ENCODE measurements around the gene VSIG10L.

VSIG10L gene

DNA sequence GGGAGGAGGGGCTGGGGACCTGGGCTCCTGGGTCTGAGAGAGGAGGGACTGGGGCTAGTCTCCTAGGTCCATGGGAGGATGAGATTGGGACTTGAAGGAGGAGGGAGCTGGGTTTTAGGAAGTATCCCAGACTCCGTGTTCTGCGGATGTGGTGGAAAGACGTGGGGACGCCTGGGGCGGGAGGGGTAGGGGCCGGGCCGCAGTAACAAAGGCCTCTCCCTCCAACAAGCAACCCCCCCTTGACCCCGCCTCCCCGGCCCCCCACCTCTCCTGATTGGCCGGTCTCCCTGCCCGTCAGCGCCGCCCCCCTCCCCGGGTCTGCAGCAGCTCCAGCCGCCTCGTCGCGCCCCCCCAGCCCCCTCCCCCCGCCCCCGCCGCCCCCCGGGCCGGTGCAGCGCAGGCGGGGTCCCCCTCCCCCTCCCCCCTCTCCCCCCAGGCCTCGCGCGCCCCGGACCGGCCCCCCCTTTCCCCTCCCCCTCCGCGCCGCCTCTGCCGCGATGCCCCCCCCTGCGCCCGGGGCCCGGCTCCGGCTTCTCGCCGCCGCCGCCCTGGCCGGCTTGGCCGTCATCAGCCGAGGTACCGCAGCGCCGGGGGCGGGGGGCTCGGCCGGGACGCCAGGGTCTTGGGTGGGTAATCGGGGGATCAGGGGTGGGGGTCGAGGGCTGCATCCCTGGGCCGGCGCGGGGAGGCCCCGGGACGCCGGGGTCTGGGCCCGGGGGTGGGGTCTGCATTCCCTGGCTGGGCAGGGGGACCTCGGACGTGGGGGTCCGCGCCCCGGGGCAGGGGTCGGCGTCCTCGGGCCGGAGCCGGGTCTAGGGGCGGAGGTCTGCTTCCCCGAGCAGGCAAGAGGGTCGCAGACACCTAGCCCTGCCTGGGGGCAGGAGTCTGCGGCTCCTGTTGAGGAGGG, 30.3 kb downstream of the VSIG10L start, which contains the start of gene IGLON5:
Gene IGLON5 (plus strand): TSS at position 294 of the 907 bp plus-strand sequence. CDS start 204 bp downstream, at position 498.
- no peaks in the 10 kb centered on the region for H3K79me2 ChIP-seq (ENCODE audit: control insufficient read depth, insufficient read depth, low read length)

DNA sequence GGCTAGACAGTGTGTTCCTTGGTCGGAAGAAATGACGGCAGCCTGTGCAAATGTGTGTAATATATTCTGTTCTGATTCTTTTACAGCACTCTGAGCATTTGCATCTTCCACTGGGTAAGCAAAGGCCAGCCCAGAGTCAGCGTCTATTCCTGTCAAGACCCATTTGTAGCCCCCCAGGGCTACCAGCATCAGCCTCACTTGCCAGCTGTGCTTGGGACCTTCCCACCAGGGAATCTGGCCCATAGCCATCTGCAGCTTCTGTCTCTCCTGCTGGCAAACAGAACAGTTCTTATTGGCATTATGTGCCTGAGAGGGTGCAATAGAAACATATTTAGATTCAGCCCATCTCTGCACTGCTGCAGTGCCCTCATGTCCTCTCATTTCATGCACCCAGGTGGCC, 36.5 kb downstream of the VSIG10L start:
- H3K56ac ChIP-seq (ENCODE audit: low read length): no peak overlapping the region
- H3K79me1 ChIP-seq (ENCODE audit: low read length): no peaks in the 10 kb centered on the region
- no peak overlapping the region for H3K4me3 ChIP-seq (ENCODE audit: low read length)
- no peak overlapping the region for H3K18ac ChIP-seq (ENCODE audit: low read length)
- no peak overlapping the region for H2BK120ac ChIP-seq (ENCODE audit: low read depth, low read length)
- H4K8ac ChIP-seq (ENCODE audit: low read depth, low read length): no peak overlapping the region
- H3K4ac ChIP-seq (ENCODE audit: low read depth, low read length): no peak overlapping the region
- H3K27ac ChIP-seq (ENCODE audit: low read depth, low read length): no peak overlapping the region
- H2AK5ac ChIP-seq (ENCODE audit: low read length): no peak overlapping the region
- H3K79me2 ChIP-seq (ENCODE audit: control insufficient read depth, insufficient read depth, low read length): no peaks in the 10 kb centered on the region
- no peaks in the 10 kb centered on the region for H3K4me1 ChIP-seq (ENCODE audit: control insufficient read depth, low read depth, low read length)
- no peak overlapping the region for H3K4me2 ChIP-seq (ENCODE audit: low read length)
- no peak for DNase-seq
- no peak overlapping the region for H3K23ac ChIP-seq (ENCODE audit: low read length)
- no peak overlapping the region for H2BK5ac ChIP-seq (ENCODE audit: low read length)
- no peak overlapping the region for H4K5ac ChIP-seq (ENCODE audit: low read length)
- no peaks in the 10 kb centered on the region for H3K27me3 ChIP-seq (ENCODE audit: insufficient read depth, low read length, poor library complexity)
- no peak overlapping the region for H2BK15ac ChIP-seq (replicated peaks; ENCODE audit: low read depth)
- H3K36me3 ChIP-seq (ENCODE audit: control insufficient read depth, insufficient read depth, low read length): no peaks in the 10 kb centered on the region
- H3K9ac ChIP-seq (ENCODE audit: low read length): no peak overlapping the region
- WGBS (ENCODE audit: extremely low coverage, insufficient coverage, low lambda C conversion rate): no CpG with 5 or more reads among the region's 3 CpGs

More for the DNA sequence above, 30.3 kb downstream of the VSIG10L start, which contains the start of gene IGLON5:
- H3K27me3 ChIP-seq (ENCODE audit: insufficient read depth, low read length, poor library complexity): no peaks in the 10 kb centered on the region
- H3K4me1 ChIP-seq (ENCODE audit: control insufficient read depth, low read depth, low read length): no peaks in the 10 kb centered on the region
- H3K4me2 ChIP-seq (ENCODE audit: low read length): peak within 1 kb of the TSS; percentile 54
- H3K18ac ChIP-seq (ENCODE audit: low read length): peak within 1 kb of the TSS; percentile 97
- no peak within 1 kb of the TSS for H2AK5ac ChIP-seq (ENCODE audit: low read length)
- no peaks in the 10 kb centered on the region for H3K36me3 ChIP-seq (ENCODE audit: control insufficient read depth, insufficient read depth, low read length)
- H4K5ac ChIP-seq (ENCODE audit: low read length): no peak within 1 kb of the TSS
- no peak within 1 kb of the TSS for H3K27ac ChIP-seq (ENCODE audit: low read depth, low read length)
- H3K4me3 ChIP-seq (ENCODE audit: low read length): peak within 1 kb of the TSS; percentile 28
- no peak within 1 kb of the TSS for H3K4ac ChIP-seq (ENCODE audit: low read depth, low read length)
- H2BK15ac ChIP-seq (replicated peaks; ENCODE audit: low read depth): no peak within 1 kb of the TSS
- peak within 1 kb of the TSS; percentile 69 for H3K9ac ChIP-seq (ENCODE audit: low read length)
- no peak within 1 kb of the TSS for H2BK5ac ChIP-seq (ENCODE audit: low read length)
- peak within 1 kb of the TSS; percentile 84 for H3K56ac ChIP-seq (ENCODE audit: low read length)
- H3K79me1 ChIP-seq (ENCODE audit: low read length): no peaks in the 10 kb centered on the region
- H2BK120ac ChIP-seq (ENCODE audit: low read depth, low read length): no peak within 1 kb of the TSS
- H3K23ac ChIP-seq (ENCODE audit: low read length): no peak within 1 kb of the TSS
- peak; percentile 78 for DNase-seq
- no peak within 1 kb of the TSS for H4K8ac ChIP-seq (ENCODE audit: low read depth, low read length)
- WGBS (ENCODE audit: extremely low coverage, insufficient coverage, low lambda C conversion rate): no CpG with 5 or more reads among the region's 76 CpGs

DNA sequence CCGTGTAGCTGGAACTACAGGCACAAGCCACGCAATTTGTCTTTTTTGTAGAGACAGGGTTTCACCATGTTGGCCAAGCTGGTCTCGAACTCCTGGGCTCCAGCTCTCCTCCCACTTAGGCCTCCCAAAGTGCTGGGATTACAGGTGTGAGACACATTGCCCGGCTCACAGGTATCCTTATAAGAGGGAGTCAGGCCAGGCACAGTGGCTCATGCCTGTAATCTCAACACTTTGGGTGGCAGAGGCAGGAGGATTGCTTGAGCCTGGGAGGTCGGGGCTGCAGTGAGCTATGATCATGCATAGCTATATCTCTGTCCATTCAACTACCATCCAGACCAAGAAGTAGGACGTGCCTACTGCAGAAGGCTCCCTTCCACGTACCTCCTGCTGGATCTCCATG, 40.7 kb downstream of the VSIG10L start:
- Histone ChIP-seq H3K23ac (ENCODE audit: low read length) (no peak overlapping the region), H2AK5ac (ENCODE audit: low read length) (no peak overlapping the region), H3K4me3 (ENCODE audit: low read length) (no peak overlapping the region), H3K18ac (ENCODE audit: low read length) (no peak overlapping the region), H2BK120ac (ENCODE audit: low read depth, low read length) (no peak overlapping the region), H2BK15ac (replicated peaks; ENCODE audit: low read depth) (no peak overlapping the region), H3K79me2 (ENCODE audit: control insufficient read depth, insufficient read depth, low read length) (no peaks in the 10 kb centered on the region), H2BK5ac (ENCODE audit: low read length) (no peak overlapping the region), H4K5ac (ENCODE audit: low read length) (no peak overlapping the region), H3K4me1 (ENCODE audit: control insufficient read depth, low read depth, low read length) (no peaks in the 10 kb centered on the region), H3K56ac (ENCODE audit: low read length) (no peak overlapping the region), H3K36me3 (ENCODE audit: control insufficient read depth, insufficient read depth, low read length) (no peaks in the 10 kb centered on the region), H3K9ac (ENCODE audit: low read length) (no peak overlapping the region), H3K4me2 (ENCODE audit: low read length) (no peak overlapping the region), H3K4ac (ENCODE audit: low read depth, low read length) (no peak overlapping the region), H4K8ac (ENCODE audit: low read depth, low read length) (no peak overlapping the region), H3K27ac (ENCODE audit: low read depth, low read length) (no peak overlapping the region), H3K27me3 (ENCODE audit: insufficient read depth, low read length, poor library complexity) (no peaks in the 10 kb centered on the region), H3K79me1 (ENCODE audit: low read length) (no peaks in the 10 kb centered on the region)
- DNase-seq: no peak
- WGBS (ENCODE audit: extremely low coverage, insufficient coverage, low lambda C conversion rate): no CpG with 5 or more reads among the region's 7 CpGs

DNA sequence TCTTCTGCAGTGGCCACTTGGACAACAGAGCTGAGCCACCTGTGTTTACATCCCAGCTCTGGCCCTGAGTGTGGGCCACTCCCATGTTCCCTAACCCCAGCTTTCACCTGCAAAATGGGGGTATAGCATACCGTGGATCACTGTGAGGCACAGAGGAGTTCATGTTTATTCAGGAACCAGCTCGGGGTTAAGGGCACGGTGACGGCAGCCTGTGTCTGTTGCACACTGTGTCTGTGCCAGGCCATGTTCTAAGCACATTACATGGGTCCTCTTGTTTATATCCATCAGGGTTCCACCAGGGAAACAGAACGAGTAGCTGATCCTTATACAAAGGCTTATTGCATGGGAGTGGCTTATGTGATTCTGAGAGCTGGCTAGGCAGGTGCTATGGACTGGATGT, 44.5 kb downstream of the VSIG10L start:
- no peak overlapping the region for H3K9ac ChIP-seq (ENCODE audit: low read length)
- H2BK5ac ChIP-seq (ENCODE audit: low read length): no peak overlapping the region
- no peak overlapping the region for H4K8ac ChIP-seq (ENCODE audit: low read depth, low read length)
- H3K79me2 ChIP-seq (ENCODE audit: control insufficient read depth, insufficient read depth, low read length): no peaks in the 10 kb centered on the region
- no peak overlapping the region for H2AK5ac ChIP-seq (ENCODE audit: low read length)
- no peak overlapping the region for H3K4me2 ChIP-seq (ENCODE audit: low read length)
- H3K23ac ChIP-seq (ENCODE audit: low read length): no peak overlapping the region
- DNase-seq: no peak
- H3K4me3 ChIP-seq (ENCODE audit: low read length): no peak overlapping the region
- H2BK15ac ChIP-seq (replicated peaks; ENCODE audit: low read depth): no peak overlapping the region
- no peak overlapping the region for H3K56ac ChIP-seq (ENCODE audit: low read length)
- H3K4ac ChIP-seq (ENCODE audit: low read depth, low read length): no peak overlapping the region
- H3K18ac ChIP-seq (ENCODE audit: low read length): no peak overlapping the region
- no peak overlapping the region for H2BK120ac ChIP-seq (ENCODE audit: low read depth, low read length)
- no peak overlapping the region for H4K5ac ChIP-seq (ENCODE audit: low read length)
- H3K36me3 ChIP-seq (ENCODE audit: control insufficient read depth, insufficient read depth, low read length): no peaks in the 10 kb centered on the region
- H3K27ac ChIP-seq (ENCODE audit: low read depth, low read length): no peak overlapping the region
- WGBS (ENCODE audit: extremely low coverage, insufficient coverage, low lambda C conversion rate): no CpG with 5 or more reads among the region's 5 CpGs
- H3K4me1 ChIP-seq (ENCODE audit: control insufficient read depth, low read depth, low read length): peaks cover 18% of the 10 kb centered on the region
- H3K27me3 ChIP-seq (ENCODE audit: insufficient read depth, low read length, poor library complexity): no peaks in the 10 kb centered on the region
- H3K79me1 ChIP-seq (ENCODE audit: low read length): no peaks in the 10 kb centered on the region

DNA sequence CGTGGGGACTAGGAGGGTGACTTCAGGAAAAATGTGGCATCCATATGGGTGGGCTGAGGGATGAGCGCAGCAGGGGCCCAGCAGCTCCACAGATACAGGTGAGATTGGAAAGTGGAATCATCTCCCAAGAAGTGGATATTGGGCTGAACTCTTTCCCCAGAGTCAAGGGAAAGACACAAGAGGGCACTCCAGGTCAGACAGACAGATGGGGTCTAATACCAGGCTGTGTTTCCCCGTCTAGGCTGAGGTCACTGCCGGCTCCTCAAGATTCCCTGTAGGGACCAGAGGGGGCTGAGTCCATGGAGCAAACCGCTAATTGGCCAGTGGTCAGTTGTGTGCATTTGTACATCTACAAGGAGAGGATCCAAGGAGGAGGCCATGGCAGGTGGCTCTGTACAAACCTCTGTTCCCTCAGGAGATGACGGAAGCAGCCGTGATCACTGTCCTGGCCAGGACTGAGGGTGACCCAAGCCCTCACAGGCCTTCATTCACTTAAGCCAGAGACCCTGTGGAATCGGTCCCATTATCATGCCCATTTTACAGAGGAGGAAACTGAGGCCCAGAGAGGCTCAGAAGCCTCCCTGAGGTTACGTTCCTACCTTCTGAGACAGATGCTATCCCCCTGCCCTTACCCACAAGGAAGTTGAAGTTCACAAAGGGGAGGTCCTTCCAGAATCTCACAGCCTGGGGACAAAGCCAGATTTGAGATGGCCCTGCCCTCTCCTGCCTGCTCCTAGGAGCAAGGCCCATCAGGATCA, 45.4 kb downstream of the VSIG10L start:
- Histone ChIP-seq H4K8ac (ENCODE audit: low read depth, low read length) (no peak overlapping the region), H3K27ac (ENCODE audit: low read depth, low read length) (no peak overlapping the region), H3K4me2 (ENCODE audit: low read length) (no peak overlapping the region), H3K9ac (ENCODE audit: low read length) (peak overlapping the region; percentile 22), H2AK5ac (ENCODE audit: low read length) (no peak overlapping the region), H3K36me3 (ENCODE audit: control insufficient read depth, insufficient read depth, low read length) (no peaks in the 10 kb centered on the region), H3K4ac (ENCODE audit: low read depth, low read length) (no peak overlapping the region), H2BK15ac (replicated peaks; ENCODE audit: low read depth) (no peak overlapping the region), H3K27me3 (ENCODE audit: insufficient read depth, low read length, poor library complexity) (no peaks in the 10 kb centered on the region), H3K79me2 (ENCODE audit: control insufficient read depth, insufficient read depth, low read length) (no peaks in the 10 kb centered on the region), H3K23ac (ENCODE audit: low read length) (no peak overlapping the region), H3K79me1 (ENCODE audit: low read length) (no peaks in the 10 kb centered on the region), H2BK120ac (ENCODE audit: low read depth, low read length) (no peak overlapping the region), H3K56ac (ENCODE audit: low read length) (peak overlapping the region; percentile 9), H2BK5ac (ENCODE audit: low read length) (no peak overlapping the region), H3K18ac (ENCODE audit: low read length) (no peak overlapping the region), H4K5ac (ENCODE audit: low read length) (no peak overlapping the region), H3K4me3 (ENCODE audit: low read length) (no peak overlapping the region), H3K4me1 (ENCODE audit: control insufficient read depth, low read depth, low read length) (peaks cover 18% of the 10 kb centered on the region)
- DNase-seq: peak; percentile 67
- no CpG with 5 or more reads among the region's 9 CpGs for WGBS (ENCODE audit: extremely low coverage, insufficient coverage, low lambda C conversion rate)

Measured in mesendoderm (in vitro differentiated cells).